ENCODE data around the gene CELSR1.

CELSR1 gene

GRCh38 chr22:46390652-46391301 lies 146.6 kb downstream of the CELSR1 start:
- no peak for DNase-seq

- DNase-seq, result no peak
Measured at GRCh38 chr22:46390105-46390651, 147.2 kb downstream of the CELSR1 start.

GRCh38 chr22:46389081-46389480 lies 148.3 kb downstream of the CELSR1 start:
- no peak for DNase-seq

- DNase-seq, result no peak
Measured at GRCh38 chr22:46388647-46389046, 148.8 kb downstream of the CELSR1 start.

- DNase-seq, result no peak
Measured at GRCh38 chr22:46387748-46388147, 149.7 kb downstream of the CELSR1 start.

GRCh38 chr22:46386312-46386711 lies 151.1 kb downstream of the CELSR1 start:
- no peak for DNase-seq

GRCh38 chr22:46382524-46382923 lies 154.9 kb downstream of the CELSR1 start:
- DNase-seq, result no peak

GRCh38 chr22:46381731-46382130 lies 155.7 kb downstream of the CELSR1 start:
- DNase-seq, result no peak

- DNase-seq, result no peak
Measured at GRCh38 chr22:46381142-46381541, 156.3 kb downstream of the CELSR1 start.

- DNase-seq, result no peak
Measured at GRCh38 chr22:46380581-46380980, 156.8 kb downstream of the CELSR1 start.

- DNase-seq, result no peak
Measured at GRCh38 chr22:46380069-46380468, 157.4 kb downstream of the CELSR1 start.

- DNase-seq, result no peak
Measured at GRCh38 chr22:46379066-46379930, 158.1 kb downstream of the CELSR1 start.

GRCh38 chr22:46378426-46379065 lies 158.9 kb downstream of the CELSR1 start:
- DNase-seq, result no peak

- no peak for DNase-seq
Measured at GRCh38 chr22:46377525-46378425, 159.6 kb downstream of the CELSR1 start.

GRCh38 chr22:46376908-46377524 lies 160.4 kb downstream of the CELSR1 start:
- no peak for DNase-seq

GRCh38 chr22:46376111-46376510 lies 161.3 kb downstream of the CELSR1 start:
- no peak for DNase-seq

- DNase-seq, result no peak
Measured at GRCh38 chr22:46374663-46375474, 162.6 kb downstream of the CELSR1 start.

GRCh38 chr22:46373921-46374662 lies 163.3 kb downstream of the CELSR1 start:
- DNase-seq, result peak; percentile 20

GRCh38 chr22:46373159-46373558 lies 164.3 kb downstream of the CELSR1 start:
- DNase-seq, result no peak

GRCh38 chr22:46372686-46373085 lies 164.7 kb downstream of the CELSR1 start:
- DNase-seq, result no peak

All from stimulated activated CD4-positive, alpha-beta T cell treated with anti-CD3 and anti-CD28 coated beads, Interleukin-15, amount 100 ng/mL, for 24 hours (primary cell).